ENCODE measurements around the gene SKIC2.

DNA sequence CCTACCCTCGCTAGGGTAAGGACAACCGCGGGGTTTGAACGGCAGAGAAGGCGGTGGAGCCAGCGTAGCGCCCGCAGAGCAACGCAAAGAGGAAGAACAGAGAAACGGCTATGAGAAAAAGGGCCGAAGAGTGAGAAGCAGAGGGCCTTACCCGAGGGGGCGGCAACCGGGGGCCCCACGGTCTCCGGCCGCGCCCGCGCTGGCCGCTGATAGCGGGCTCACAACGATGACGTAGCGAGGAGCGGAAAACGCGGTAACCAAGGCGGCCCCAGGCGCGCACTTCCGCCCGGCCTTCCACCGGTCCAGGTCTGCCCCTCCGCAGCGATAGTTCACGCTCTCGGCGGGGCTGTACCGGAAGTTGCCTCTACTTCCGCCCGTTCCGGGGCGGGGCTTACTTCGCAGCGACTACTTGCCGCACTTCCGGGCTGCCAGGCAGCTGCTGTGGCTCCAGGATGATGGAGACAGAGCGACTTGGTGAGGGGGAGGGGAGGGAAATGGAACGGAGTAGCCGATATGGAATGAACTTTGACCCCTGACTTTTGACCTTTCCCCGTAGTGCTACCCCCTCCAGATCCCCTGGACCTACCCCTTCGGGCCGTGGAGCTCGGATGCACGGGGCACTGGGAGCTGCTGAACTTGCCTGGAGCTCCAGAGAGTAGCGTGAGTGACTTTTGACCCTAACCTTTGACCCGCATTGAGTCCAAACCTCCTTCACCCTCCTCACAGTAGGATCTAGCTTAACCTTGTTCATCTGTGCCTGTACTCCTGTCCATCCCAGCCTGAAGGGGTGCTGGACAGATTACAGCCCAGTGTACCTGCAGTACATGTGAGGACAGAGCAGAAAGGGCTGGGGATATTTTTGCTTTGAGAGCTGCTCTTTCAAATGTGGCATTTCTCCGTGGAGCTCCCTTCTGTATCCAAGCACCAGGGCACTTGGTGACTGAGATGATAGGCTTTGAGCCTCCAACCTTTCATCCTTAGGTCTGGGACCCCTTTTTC, at the start of gene SKIC2, which contains the start of gene NELFE:
- TF ChIP-seq CTCF (IDR thresholded peaks at IDR 0.05) = no peak
- peak; percentile 18 to 67 for TF ChIP-seq POLR2A (IDR thresholded peaks at IDR 0.05)
